K562 (cell line): ENCODE data around the gene CLEC1A. TPM values are rescaled to one million over a fixed set of nuclear protein-coding genes. Genes with fewer than 3 reads are reported as not detected.

Experiments
- ATAC-seq: fragments of 200-7000 bp; cut with Tn5 transposase; 3 replicates; pipeline ENCODE4 v1.9.1; 2020; ENCODE audit warnings: moderate library complexity
- BruUV-seq: library from RNA; stranded (reverse); fragments of 400-500 nt; replicated peaks from 2 replicates; lab custom pipeline; 2021; lab: Mats Ljungman, UMichigan
- CTCF ChIA-PET: fragments of 300-600 bp; formaldehyde crosslinking; extraction: SDS; loops from one replicate; lab custom pipeline; 2021; ENCODE audit warnings: low intra/inter-chr PET ratio; lab: Yijun Ruan, JAX
- POLR2A ChIA-PET: fragments of 300-600, 350-650 bp; sonication (Branson Sonifier 250); formaldehyde crosslinking; extraction: SDS; loops from one replicate; lab custom pipeline; 2021; ENCODE audit warnings: antibody characterized with exemption, inconsistent platforms; lab: Yijun Ruan, JAX
- DNase-seq, 4 experiments: peaks; one replicate each; pipeline versions ENCODE4 v3.0.0 to v3.0.0-alpha.2; 2011 to 2018; ENCODE audit warnings: low spot score in 3 of 4, mixed read lengths in 3 of 4; ENCODE audit errors: extremely low read depth in 1 of 4
- FAIRE-seq: peaks from 2 replicates; lab custom pipeline; 2011; peaks lifted over from hg19 to GRCh38; lab: Jason Lieb, UNC
- H2AFZ ChIP-seq: 2 replicates; pipeline ENCODE4 v1.6.0; 2011; ENCODE audit warnings: low read depth, low read length, control low read depth, inconsistent platforms
- H3K27ac ChIP-seq: fragments of 200-600 bp; 3 replicates; pipeline ENCODE4 v1.8.0; 2011; ENCODE audit warnings: low read depth, mild to moderate bottlenecking, control low read depth, inconsistent platforms, low read length, moderate library complexity, mixed read lengths; ENCODE audit errors: extremely low read depth
- H3K27me3 ChIP-seq, 2 experiments: fragments of 300-600 bp in 1 of 2; 2 replicates in 1 of 2; 3 replicates in 1 of 2; pipeline versions ENCODE4 v1.6.0 to v1.8.0; 2011; ENCODE audit warnings: inconsistent platforms in 2 of 2, low read length in 2 of 2, mild to moderate bottlenecking in 1 of 2, mixed read lengths in 1 of 2, moderate library complexity in 1 of 2; ENCODE audit not compliant: control insufficient read depth in 2 of 2, insufficient read depth in 2 of 2
- H3K36me3 ChIP-seq: fragments of 300-600 bp; 3 replicates; pipeline ENCODE4 v1.8.0; 2011; ENCODE audit warnings: mild to moderate bottlenecking, low read length, inconsistent platforms; ENCODE audit not compliant: control insufficient read depth, insufficient read depth
- H3K4me1 ChIP-seq, 2 experiments: fragments of 200-600 bp in 1 of 2; replicated peaks in 1 of 2; 2 replicates in 1 of 2; 3 replicates in 1 of 2; pipeline versions ENCODE4 v1.5.1 to v1.8.0; 2011; ENCODE audit warnings: inconsistent platforms in 2 of 2, low read length in 2 of 2, mild to moderate bottlenecking in 1 of 2, mixed read lengths in 1 of 2, moderate library complexity in 1 of 2; ENCODE audit not compliant: control insufficient read depth in 2 of 2, insufficient read depth in 2 of 2
- H3K4me2 ChIP-seq: 2 replicates; pipeline ENCODE4 v1.6.1; 2011; ENCODE audit warnings: low read length, control low read depth, inconsistent platforms, mixed read lengths; ENCODE audit not compliant: insufficient read depth
- H3K4me3 ChIP-seq: fragments of 200-600 bp; sonication (generic), shearing (Covaris generic); 2 replicates; pipeline ENCODE4 v1.5.1; 2016; ENCODE audit warnings: control low read depth, inconsistent platforms
- H3K79me2 ChIP-seq: fragments of 200-600 bp; 3 replicates; pipeline ENCODE4 v1.8.0; 2011; ENCODE audit warnings: low read length, inconsistent platforms; ENCODE audit not compliant: control insufficient read depth, insufficient read depth
- H3K9ac ChIP-seq, 2 experiments: 2 replicates each; pipeline versions ENCODE4 v1.6.0 to v1.6.1; 2011; ENCODE audit warnings: low read depth in 2 of 2, low read length in 2 of 2, control low read depth in 1 of 2, inconsistent platforms in 1 of 2, mild to moderate bottlenecking in 1 of 2, mixed read lengths in 1 of 2; ENCODE audit not compliant: insufficient read depth in 1 of 2
- H3K9me1 ChIP-seq: one replicate; pipeline ENCODE4 v1.6.0; 2011; ENCODE audit warnings: inconsistent platforms, mild to moderate bottlenecking, low read length, moderate library complexity; ENCODE audit not compliant: control insufficient read depth, insufficient read depth
- H3K9me3 ChIP-seq: replicated peaks from 2 replicates; pipeline ENCODE4 v1.5.1; 2011; ENCODE audit warnings: low read depth, low read length, inconsistent platforms; ENCODE audit not compliant: control insufficient read depth, insufficient read depth
- H4K20me1 ChIP-seq: replicated peaks from 2 replicates; pipeline ENCODE4 v1.6.1; 2011; ENCODE audit warnings: low read length, inconsistent platforms, mixed read lengths; ENCODE audit not compliant: control insufficient read depth, insufficient read depth
- ATF1 ChIP-seq, 2 experiments: fragments of 450-650 bp in 1 of 2; IDR thresholded peaks; 2 replicates each; pipeline ENCODE4 v1.6.1; 2016; ENCODE audit warnings: missing compliant biosample characterization in 1 of 2, missing genetic modification characterization in 1 of 2
- BDP1 ChIP-seq: IDR thresholded peaks from 3 replicates; pipeline ENCODE4 v1.6.1; 2011; ENCODE audit not compliant: insufficient read length, insufficient read depth
- CEBPG ChIP-seq, 3 experiments: fragments of 200-800 bp in 1 of 3; sonication (Bioruptor generic) in 1 of 3; sonication (generic) in 1 of 3; formaldehyde crosslinking in 1 of 3; IDR thresholded peaks in 2 of 3; conservative IDR thresholded peaks in 1 of 3; 2 replicates each; pipeline versions ENCODE4 v1.6.1 to v1.8.0; 2016 to 2022; ENCODE audit warnings: missing compliant biosample characterization in 2 of 3, missing genetic modification characterization in 2 of 3, mild to moderate bottlenecking in 1 of 3, missing genetic modification reagents in 1 of 3
- E2F6 ChIP-seq, 2 experiments: IDR thresholded peaks; 2 replicates each; pipeline ENCODE4 v1.6.1; 2011; ENCODE audit warnings: borderline replicate concordance in 1 of 2, control low read depth in 1 of 2, low read depth in 1 of 2, low read length in 1 of 2, mild to moderate bottlenecking in 1 of 2, mixed read lengths in 1 of 2, moderate library complexity in 1 of 2; ENCODE audit not compliant: insufficient read depth in 1 of 2, insufficient read length in 1 of 2, poor library complexity in 1 of 2, severe bottlenecking in 1 of 2; ENCODE audit errors: extremely low read depth in 1 of 2
- SFPQ ChIP-seq: fragments of 200-400 bp; formaldehyde crosslinking; IDR thresholded peaks from 2 replicates; pipeline ENCODE4 v1.6.1; 2017; ENCODE audit warnings: mild to moderate bottlenecking, low read depth, low read length, moderate library complexity
- SIN3A ChIP-seq, 2 experiments: fragments of 150-350 bp in 1 of 2; IDR thresholded peaks; 2 replicates each; pipeline ENCODE4 v1.6.1; 2011 to 2016; ENCODE audit warnings: borderline replicate concordance in 2 of 2, low read depth in 2 of 2, low read length in 2 of 2, mild to moderate bottlenecking in 2 of 2, moderate library complexity in 2 of 2; ENCODE audit not compliant: control insufficient read depth in 1 of 2
- TCF3 ChIP-seq: sonication (generic); formaldehyde crosslinking; IDR thresholded peaks from 2 replicates; pipeline ENCODE4 v1.4.0; 2020; ENCODE audit warnings: mild to moderate bottlenecking, missing genetic modification reagents
- ZC3H11A ChIP-seq: IDR thresholded peaks from 2 replicates; pipeline ENCODE4 v1.6.1; 2012; ENCODE audit warnings: low read depth, low read length, improper control_type of control experiment
- ZNF41 ChIP-seq: fragments of 250-450 bp; sonication (Bioruptor Pico); conservative IDR thresholded peaks from 2 replicates; pipeline ENCODE4 v1.4.0; 2020; ENCODE audit warnings: mild to moderate bottlenecking
- ZZZ3 ChIP-seq: fragments of 450-650 bp; IDR thresholded peaks from 2 replicates; pipeline ENCODE4 v1.6.1; 2016; ENCODE audit warnings: antibody characterized with exemption, mild to moderate bottlenecking, moderate library complexity
- WGBS: fragments of 100-300 bp; shearing (Covaris generic); methylation state at CpG from one replicate; pipeline ENCODE4 v1.1.6; 2016; ENCODE audit warnings: low coverage, mixed read lengths; ENCODE audit not compliant: insufficient coverage; ENCODE audit errors: missing lambda C conversion rate; 5-methylcytosine and 5-hydroxymethylcytosine counted together
- in situ Hi-C: fragments of 300-500 bp; cut with MboI; formaldehyde crosslinking; loops from 4 replicates; pipeline ENCODE4 v1.15.0; 2018; ENCODE audit warnings: inconsistent platforms, mixed read lengths
- intact Hi-C: fragments of 100-400 bp; cut with micrococcal nuclease; formaldehyde crosslinking; loops from 2 replicates; pipeline ENCODE4 v1.14.2; 2022
- polyA plus RNA-seq, 8 experiments: library from polyadenylated mRNA; depleted of rRNA in 4 of 8; stranded (reverse) in 5 of 8; unstranded in 3 of 8; fragments of >200 nt; fragmentation: Nextera tagmentation in 2 of 8; fragmentation: Illumina TruSeq in 1 of 8; extraction: Ambion mirVana in 2 of 8; extraction: Trizol in 1 of 8; gene quantifications; 2 replicates each; pipeline versions ENCODE4 v1.2.1 to v1.2.3, GENCODE V29; 2011 to 2014; ENCODE audit warnings: inconsistent platforms in 1 of 8, missing spikeins in 1 of 8
- total RNA-seq, 7 experiments: library from RNA; depleted of rRNA in 6 of 7; stranded (reverse); fragments of >200 nt in 6 of 7; fragmentation: Illumina TruSeq in 2 of 7; extraction: Trizol in 2 of 7; gene quantifications; 2 replicates each; pipeline versions ENCODE4 v1.2.1 to v1.2.3, GENCODE V29; 2011 to 2021; ENCODE audit warnings: low replicate concordance in 1 of 7
- TF ChIP-seq, protein P1 (sequence below), 2 experiments: IDR thresholded peaks in 1 of 2; conservative IDR thresholded peaks in 1 of 2; 2 replicates each; pipeline ENCODE4 v1.6.1; 2016; ENCODE audit warnings: low read depth in 2 of 2, mild to moderate bottlenecking in 1 of 2, missing compliant biosample characterization in 1 of 2, missing genetic modification characterization in 1 of 2, moderate library complexity in 1 of 2

Gene CLEC1A
- total and polyA plus RNA-seq, 9 of the 15 experiments (the other 6 are each of a cell fraction or from before 2014, with no cell fraction given) = 0.04 TPM; not detected in 8

DNA sequence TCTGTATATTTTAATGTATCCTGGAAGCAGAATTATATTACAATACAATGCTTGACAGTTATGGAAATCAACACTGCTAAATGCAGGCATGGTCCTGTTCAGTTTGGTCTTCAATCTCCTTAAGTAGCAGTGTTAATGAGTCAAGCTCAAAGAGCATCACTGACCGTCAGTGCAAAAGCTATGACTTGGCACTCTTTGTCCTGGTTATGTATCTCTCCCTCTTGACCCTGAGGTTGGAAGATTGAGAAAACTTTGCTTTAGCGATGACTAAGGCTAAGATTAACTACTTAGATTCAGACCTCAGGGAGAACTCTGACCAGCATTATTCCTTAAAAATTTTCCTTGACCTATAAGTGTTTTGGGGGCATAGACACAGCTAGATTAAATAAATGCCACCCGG, 20.3 kb upstream of the CLEC1A start (continued):
- TF ChIP-seq E2F6 (IDR thresholded peaks at IDR 0.05; ENCODE audit: borderline replicate concordance in 1 of 2, extremely low read depth in 1 of 2, insufficient read depth in 1 of 2, insufficient read length in 1 of 2, low read depth in 1 of 2, low read length in 1 of 2, poor library complexity in 1 of 2, severe bottlenecking in 1 of 2) = no peak
- TF ChIP-seq BDP1 = no peak
- no peak for TF ChIP-seq ZC3H11A

- Histone ChIP-seq H4K20me1 (no peaks in the 10 kb centered on the region), H3K9ac (no peak overlapping the region), H3K9me3 (no peaks in the 10 kb centered on the region), H3K27me3 (no peaks in the 10 kb centered on the region; a peak in 2 of 5 replicates), H3K27ac (no peak overlapping the region), H3K9me1 (no peaks in the 10 kb centered on the region), H3K79me2 (no peaks in the 10 kb centered on the region), H2AFZ (peak overlapping the region; percentile 44), H3K4me3 (no peak overlapping the region), H3K36me3 (no peaks in the 10 kb centered on the region), H3K4me1 (peaks cover 0 to 5% of the 10 kb centered on the region in 2 experiments; a peak in 2 of 5 replicates), H3K4me2 (peak overlapping the region; percentile 18; the same call in 1 of the 2 replicates)
- in situ Hi-C loops (no loop called here), intact Hi-C loops (no loop called here)
- FAIRE-seq (no peak), DNase-seq (no peak), ATAC-seq (no peak)
- 8% methylated on average over 7 of the region's 7 CpGs for WGBS
- BruUV-seq = no TSS peak
- POLR2A ChIA-PET = interaction anchor here (0.6 kb wide), 1 partner anchor 234 kb away, joined by 3 read pairs; no protein-coding TSS in a partner anchor
- TF ChIP-seq, protein P1, sequence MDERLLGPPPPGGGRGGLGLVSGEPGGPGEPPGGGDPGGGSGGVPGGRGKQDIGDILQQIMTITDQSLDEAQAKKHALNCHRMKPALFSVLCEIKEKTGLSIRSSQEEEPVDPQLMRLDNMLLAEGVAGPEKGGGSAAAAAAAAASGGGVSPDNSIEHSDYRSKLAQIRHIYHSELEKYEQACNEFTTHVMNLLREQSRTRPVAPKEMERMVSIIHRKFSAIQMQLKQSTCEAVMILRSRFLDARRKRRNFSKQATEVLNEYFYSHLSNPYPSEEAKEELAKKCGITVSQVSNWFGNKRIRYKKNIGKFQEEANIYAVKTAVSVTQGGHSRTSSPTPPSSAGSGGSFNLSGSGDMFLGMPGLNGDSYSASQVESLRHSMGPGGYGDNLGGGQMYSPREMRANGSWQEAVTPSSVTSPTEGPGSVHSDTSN (CRISPR knock-in tag; IDR thresholded peaks at IDR 0.05; ENCODE audit: low read depth) = no peak
- TF ChIP-seq, protein P1 (tag; conservative IDR thresholded peaks at IDR 0.05; ENCODE audit: low read depth) = no peak
- TF ChIP-seq SFPQ (no peak), SIN3A (IDR thresholded peaks at IDR 0.05; ENCODE audit: borderline replicate concordance in 2 of 2, control insufficient read depth in 1 of 2, low read depth in 2 of 2, low read length in 2 of 2) (no peak), TCF3 (CRISPR knock-in tag) (no peak), ZNF41 (CRISPR knock-in tag) (no peak), ZZZ3 (no peak), ATF1 (CRISPR knock-in tag; IDR thresholded peaks at IDR 0.05) (no peak), ATF1 (tag; IDR thresholded peaks at IDR 0.05) (peak; percentile 43; the same call in 1 of the 2 replicates), CEBPG (CRISPR knock-in tag; IDR thresholded peaks at IDR 0.05) (no peak), CEBPG (tag; conservative IDR thresholded peaks at IDR 0.05 in 1 of 2, IDR thresholded peaks at IDR 0.05 in 1 of 2) (peak in 1 of 2 experiments; percentile 51; a peak in 1 of 4 replicates)
- CTCF ChIA-PET = no interaction called here
Measured at GRCh38 chr12:10115890-10116289, 17.1 kb upstream of the CLEC1A start.
